Measurements from ENCODE around the gene CD47. TPM values are rescaled to one million over a fixed set of nuclear protein-coding genes. Genes with fewer than 3 reads are reported as not detected.

The CD47 gene
- total RNA-seq, 3 donors from 2014 or later, result 68.5 to 83.0 (median 73.2) TPM

GRCh38 chr3:108006881-108007331 is 83.9 kb downstream of the CD47 start:
- intact Hi-C loops (cut with DNase I, micrococcal nuclease), result no loop called here
- ATAC-seq, result no peak
- Histone ChIP-seq H3K4me3 (no peak overlapping the region), H3K9me3 (no peaks in the 10 kb centered on the region), H3K36me3 (ENCODE audit: low read depth) (no peaks in the 10 kb centered on the region), H3K4me1 (ENCODE audit: low read depth) (peaks cover 12% of the 10 kb centered on the region)
- DNase-seq, result no peak
- TF ChIP-seq CTCF (IDR thresholded peaks at IDR 0.05), result no peak

- Histone ChIP-seq H3K36me3 (ENCODE audit: low read depth) (no peaks in the 10 kb centered on the region), H3K9me3 (no peaks in the 10 kb centered on the region), H3K4me1 (ENCODE audit: low read depth) (peaks cover 16% of the 10 kb centered on the region), H3K4me3 (no peak overlapping the region)
- no peak for TF ChIP-seq CTCF (IDR thresholded peaks at IDR 0.05)
- peak; percentile 77 to 88 (median 81) for DNase-seq
- intact Hi-C loops (cut with DNase I, micrococcal nuclease), result no loop called here
- peak; percentile 89 for ATAC-seq
Observed at GRCh38 chr3:108006077-108006771, 84.6 kb downstream of the CD47 start.

GRCh38 chr3:108004647-108005046 is 86.2 kb downstream of the CD47 start:
- DNase-seq (no peak), ATAC-seq (no peak)
- Histone ChIP-seq H3K4me1 (ENCODE audit: low read depth) (peaks cover 16% of the 10 kb centered on the region), H3K9me3 (no peaks in the 10 kb centered on the region), H3K36me3 (ENCODE audit: low read depth) (no peaks in the 10 kb centered on the region), H3K4me3 (no peak overlapping the region)
- TF ChIP-seq CTCF (IDR thresholded peaks at IDR 0.05), result no peak
- intact Hi-C loops (cut with DNase I, micrococcal nuclease), result no loop called here

GRCh38 chr3:108001457-108001856 is 89.4 kb downstream of the CD47 start:
- Histone ChIP-seq H3K9me3 (no peaks in the 10 kb centered on the region), H3K4me1 (ENCODE audit: low read depth) (peaks cover 12% of the 10 kb centered on the region), H3K4me3 (no peak overlapping the region), H3K36me3 (ENCODE audit: low read depth) (no peaks in the 10 kb centered on the region)
- DNase-seq (peak in 2 of 3 donors; percentile 53 to 69), ATAC-seq (peak; percentile 91)
- intact Hi-C loops (cut with DNase I, micrococcal nuclease), result no loop called here
- TF ChIP-seq CTCF (IDR thresholded peaks at IDR 0.05), result no peak

- intact Hi-C loops (cut with DNase I, micrococcal nuclease), result no loop called here
- no peaks in the 10 kb centered on the region for H3K36me3 ChIP-seq (ENCODE audit: low read depth)
- no peaks in the 10 kb centered on the region for H3K9me3 ChIP-seq
- no peak overlapping the region for H3K4me3 ChIP-seq
- H3K4me1 ChIP-seq (ENCODE audit: low read depth), result peaks cover 6% of the 10 kb centered on the region
- DNase-seq (no peak), ATAC-seq (no peak)
- TF ChIP-seq CTCF (IDR thresholded peaks at IDR 0.05), result no peak
Observed at GRCh38 chr3:107999215-107999775, 91.5 kb downstream of the CD47 start.

Measured in mucosa of descending colon (tissue), 3 donors.